ENCODE measurements around the gene CDC16. TPM values are rescaled to one million over a fixed set of nuclear protein-coding genes. Genes with fewer than 3 reads are reported as not detected.

The CDC16 gene
- total RNA-seq, 1 donor = 62.6 TPM

DNA sequence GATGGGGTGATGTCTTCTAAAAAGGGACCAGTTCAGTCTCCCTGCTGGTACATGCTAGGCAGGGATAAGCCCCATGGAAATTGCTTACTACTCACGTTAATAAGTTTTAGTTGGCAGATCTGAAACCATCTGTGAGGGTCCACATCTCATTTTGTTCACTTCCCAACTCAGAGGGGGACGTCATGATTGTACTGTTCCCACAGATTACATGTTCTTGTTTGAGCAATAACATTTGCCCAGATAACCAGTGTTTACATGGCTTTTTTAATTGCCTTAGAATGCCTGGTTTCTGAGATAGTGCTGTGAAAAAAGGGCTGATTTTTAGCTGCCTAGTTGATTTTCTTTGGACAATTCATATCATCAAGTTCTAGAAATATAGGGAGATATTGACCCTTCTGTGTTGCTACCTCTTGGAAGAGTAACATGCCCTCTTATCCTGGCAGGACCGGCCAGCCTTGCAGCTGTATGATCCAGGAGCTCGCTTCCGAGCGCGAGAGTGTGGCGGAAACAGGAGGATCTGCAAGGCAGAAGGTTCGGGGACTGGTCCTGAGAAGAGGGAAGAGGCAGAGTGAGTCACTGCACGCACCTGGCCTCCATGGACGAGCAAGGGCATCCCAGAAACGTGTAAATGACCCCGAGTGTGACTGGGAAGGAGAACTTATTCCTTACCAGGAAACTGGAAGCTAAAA lies 69.8 kb downstream of the CDC16 start:
- TF ChIP-seq, protein P1, sequence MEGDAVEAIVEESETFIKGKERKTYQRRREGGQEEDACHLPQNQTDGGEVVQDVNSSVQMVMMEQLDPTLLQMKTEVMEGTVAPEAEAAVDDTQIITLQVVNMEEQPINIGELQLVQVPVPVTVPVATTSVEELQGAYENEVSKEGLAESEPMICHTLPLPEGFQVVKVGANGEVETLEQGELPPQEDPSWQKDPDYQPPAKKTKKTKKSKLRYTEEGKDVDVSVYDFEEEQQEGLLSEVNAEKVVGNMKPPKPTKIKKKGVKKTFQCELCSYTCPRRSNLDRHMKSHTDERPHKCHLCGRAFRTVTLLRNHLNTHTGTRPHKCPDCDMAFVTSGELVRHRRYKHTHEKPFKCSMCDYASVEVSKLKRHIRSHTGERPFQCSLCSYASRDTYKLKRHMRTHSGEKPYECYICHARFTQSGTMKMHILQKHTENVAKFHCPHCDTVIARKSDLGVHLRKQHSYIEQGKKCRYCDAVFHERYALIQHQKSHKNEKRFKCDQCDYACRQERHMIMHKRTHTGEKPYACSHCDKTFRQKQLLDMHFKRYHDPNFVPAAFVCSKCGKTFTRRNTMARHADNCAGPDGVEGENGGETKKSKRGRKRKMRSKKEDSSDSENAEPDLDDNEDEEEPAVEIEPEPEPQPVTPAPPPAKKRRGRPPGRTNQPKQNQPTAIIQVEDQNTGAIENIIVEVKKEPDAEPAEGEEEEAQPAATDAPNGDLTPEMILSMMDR (IDR thresholded peaks at IDR 0.05; ENCODE audit: insufficient read depth, low read depth, low read length) = no peak
- peak; percentile 65 for DNase-seq (ENCODE audit: low read depth)
- H3K4me3 ChIP-seq (ENCODE audit: low read depth, low read length) = no peak overlapping the region

DNA sequence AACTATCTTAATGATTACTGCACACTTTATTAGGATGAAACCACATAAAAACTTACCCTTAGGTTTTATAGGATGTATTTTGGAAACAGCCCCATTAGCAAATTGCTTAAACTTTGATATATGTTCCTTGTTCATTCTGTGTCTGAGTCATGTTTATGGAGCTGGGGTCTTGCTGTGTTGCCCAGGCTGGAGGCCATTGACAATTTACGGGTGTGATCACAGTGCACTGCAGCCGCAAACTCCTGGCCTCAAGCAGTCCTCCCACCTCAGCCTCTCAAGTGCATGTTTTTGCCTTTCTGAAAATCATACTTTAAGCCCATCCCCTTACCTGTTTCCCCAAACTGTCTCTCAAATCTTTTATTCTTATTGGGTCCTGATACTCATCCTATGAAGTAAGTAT lies 74.4 kb downstream of the CDC16 start:
- TF ChIP-seq, protein P1 (IDR thresholded peaks at IDR 0.05; ENCODE audit: insufficient read depth, low read depth, low read length) = no peak
- DNase-seq (ENCODE audit: low read depth) = no peak
- H3K4me3 ChIP-seq (ENCODE audit: low read depth, low read length) = no peak overlapping the region

DNA sequence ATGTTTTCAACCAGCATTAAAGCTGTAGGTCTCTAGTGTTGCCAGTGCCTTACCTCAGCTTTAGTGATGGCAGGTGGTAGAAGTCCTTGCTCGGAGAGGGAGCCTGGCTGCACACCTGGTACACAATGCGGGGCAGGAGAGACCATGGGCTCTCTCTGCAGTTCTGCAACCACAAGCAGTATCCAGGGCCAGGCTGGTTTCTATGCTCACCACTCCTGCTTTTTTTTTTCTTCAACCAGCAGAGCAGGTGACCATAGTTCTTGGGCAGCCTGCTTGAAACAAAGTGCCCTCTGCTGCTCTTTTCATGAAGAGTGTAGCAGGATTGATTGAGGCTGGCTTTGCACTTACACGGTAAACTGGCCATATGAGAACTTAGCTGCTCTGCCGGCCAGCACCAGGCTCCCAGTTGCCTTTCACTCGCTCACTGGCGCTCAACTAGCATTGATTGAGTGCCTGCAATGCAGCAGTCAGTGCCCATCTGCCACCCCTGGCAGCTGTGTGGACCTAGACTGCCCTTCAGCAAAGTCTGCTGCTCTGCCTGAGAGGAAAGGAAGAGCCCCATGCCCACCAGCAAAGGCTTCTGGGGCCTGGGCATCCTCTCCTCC lies 75.2 kb downstream of the CDC16 start:
- no peak overlapping the region for H3K4me3 ChIP-seq (ENCODE audit: low read depth, low read length)
- TF ChIP-seq, protein P1 (IDR thresholded peaks at IDR 0.05; ENCODE audit: insufficient read depth, low read depth, low read length) = no peak
- no peak for DNase-seq (ENCODE audit: low read depth)

DNA sequence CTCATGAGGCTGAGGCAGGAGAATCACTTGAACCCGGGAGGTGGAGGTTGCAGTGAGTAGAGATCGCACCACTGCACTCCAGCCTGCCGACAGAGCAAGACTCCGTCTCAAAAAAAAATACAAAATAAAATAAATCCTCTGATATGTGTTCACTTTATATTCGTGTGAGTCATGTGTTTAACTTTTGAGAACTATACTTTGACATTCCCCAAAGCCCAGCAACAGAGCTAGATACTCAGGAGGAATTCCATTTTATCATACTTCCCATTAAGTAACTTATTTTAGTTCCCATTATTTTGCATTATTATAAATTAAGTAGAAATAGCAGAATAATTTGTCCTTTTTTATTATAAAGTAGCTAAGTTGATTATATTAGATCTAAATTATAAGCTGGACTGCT lies 76.3 kb downstream of the CDC16 start:
- TF ChIP-seq, protein P1 (IDR thresholded peaks at IDR 0.05; ENCODE audit: insufficient read depth, low read depth, low read length) = no peak
- no peak overlapping the region for H3K4me3 ChIP-seq (ENCODE audit: low read depth, low read length)
- peak; percentile 29 for DNase-seq (ENCODE audit: low read depth)

DNA sequence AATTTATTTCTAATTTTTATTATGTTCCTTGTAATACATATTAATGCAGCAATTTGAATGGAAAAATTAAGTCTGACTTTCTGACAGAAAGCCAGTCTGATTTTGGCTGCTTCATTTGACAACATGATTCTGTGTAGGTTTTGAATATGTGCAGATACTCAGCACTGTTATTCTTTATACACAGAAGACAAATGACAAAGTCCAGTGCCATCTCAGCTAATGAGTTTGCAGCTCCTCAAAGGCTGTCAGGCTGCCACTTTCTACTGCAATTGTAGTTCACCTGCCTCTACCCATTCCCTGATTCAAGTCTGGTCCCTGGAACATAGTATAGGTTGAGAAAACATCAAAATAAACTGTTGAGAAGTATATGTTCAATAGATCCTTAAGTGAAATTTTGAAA lies 76.7 kb downstream of the CDC16 start:
- no peak for DNase-seq (ENCODE audit: low read depth)
- TF ChIP-seq, protein P1 (IDR thresholded peaks at IDR 0.05; ENCODE audit: insufficient read depth, low read depth, low read length) = no peak
- no peak overlapping the region for H3K4me3 ChIP-seq (ENCODE audit: low read depth, low read length)

DNA sequence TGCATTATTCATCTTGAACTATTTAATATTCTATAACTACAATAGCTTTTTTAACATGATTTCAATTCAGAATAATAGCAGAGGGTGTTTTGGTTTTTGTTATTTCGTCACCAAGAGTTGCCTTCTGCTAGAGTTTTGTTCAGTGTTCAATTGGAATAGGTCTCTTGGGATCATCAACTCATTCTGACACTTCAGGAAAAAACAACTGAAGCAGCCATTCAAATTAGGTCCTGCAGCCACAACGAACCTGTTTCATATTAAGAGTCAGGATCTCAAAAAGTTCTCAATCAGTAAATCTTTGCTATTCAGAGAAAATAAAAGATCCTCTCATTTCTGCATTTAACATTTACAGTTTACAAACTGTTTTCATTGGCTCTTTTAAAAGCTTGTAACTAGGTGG lies 77.2 kb downstream of the CDC16 start:
- TF ChIP-seq, protein P1 (IDR thresholded peaks at IDR 0.05; ENCODE audit: insufficient read depth, low read depth, low read length) = no peak
- no peak overlapping the region for H3K4me3 ChIP-seq (ENCODE audit: low read depth, low read length)
- no peak for DNase-seq (ENCODE audit: low read depth)

Data from fibroblast of villous mesenchyme (primary cell).